HCT116 (cell line): ENCODE measurements around the gene PRUNE1.

Source experiments
- ATF3 ChIP-seq: IDR thresholded peaks from 2 replicates; pipeline ENCODE4 v1.6.1; 2012
- CTCF ChIP-seq, 3 experiments: fragments of 200-600 bp in 1 of 3; sonication (generic) in 1 of 3; IDR thresholded peaks in 2 of 3; conservative IDR thresholded peaks in 1 of 3; 2 replicates each; pipeline ENCODE4 v1.5.1; 2012 to 2017; ENCODE audit warnings: low read depth in 2 of 3, low read length in 2 of 3, antibody characterized with exemption in 1 of 3, borderline replicate concordance in 1 of 3, control low read depth in 1 of 3, mild to moderate bottlenecking in 1 of 3, mixed read lengths in 1 of 3, mixed run types in 1 of 3, moderate library complexity in 1 of 3; ENCODE audit not compliant: insufficient read depth in 1 of 3
- EGR1 ChIP-seq: IDR thresholded peaks from 2 replicates; pipeline ENCODE4 v1.6.1; 2012; ENCODE audit warnings: low read depth
- EZH2phosphoT487 ChIP-seq: fragments of 200-600 bp; IDR thresholded peaks from 2 replicates; pipeline ENCODE4 v1.6.1; 2018; ENCODE audit warnings: antibody characterized with exemption, borderline replicate concordance
- MAX ChIP-seq: IDR thresholded peaks from 2 replicates; pipeline ENCODE4 v1.6.1; 2012
- POLR2A ChIP-seq: IDR thresholded peaks from 2 replicates; pipeline ENCODE4 v1.7.0; 2011; ENCODE audit warnings: borderline replicate concordance; ENCODE audit not compliant: insufficient read depth, insufficient read length; ENCODE audit errors: extremely low read depth
- POLR2AphosphoS5 ChIP-seq: IDR thresholded peaks from 2 replicates; pipeline ENCODE4 v1.6.1; 2011; ENCODE audit warnings: mild to moderate bottlenecking, low read depth, low read length, moderate library complexity
- SIN3A ChIP-seq: IDR thresholded peaks from 2 replicates; pipeline ENCODE4 v1.6.1; 2012; ENCODE audit warnings: low read depth
- ZFX ChIP-seq: fragments of 450-650 bp; IDR thresholded peaks from 2 replicates; pipeline ENCODE4 v1.6.1; 2017

- no peak for TF ChIP-seq CTCF (IDR thresholded peaks at IDR 0.05 in 2 of 3, conservative IDR thresholded peaks at IDR 0.05 in 1 of 3; ENCODE audit: borderline replicate concordance in 1 of 3, insufficient read depth in 1 of 3, low read depth in 2 of 3, low read length in 2 of 3)
- no peak for TF ChIP-seq ZFX
- no peak for TF ChIP-seq EGR1
- TF ChIP-seq POLR2A: no peak
- no peak for TF ChIP-seq POLR2AphosphoS5
- no peak for TF ChIP-seq MAX
- no peak for TF ChIP-seq EZH2phosphoT487
- no peak for TF ChIP-seq ATF3
- TF ChIP-seq SIN3A: no peak
These were observed 50.4 kb downstream of the PRUNE1 start for GRCh38 chr1:151058692-151059091.
